LNCaP clone FGC (cell line): ENCODE results near the gene CUL1.
A peak's percentile ranks its signal among the peaks of the same experiment; 100 is the strongest.

Source experiments
- DNase-seq: peaks from one replicate; pipeline ENCODE4 v3.0.0-alpha.2; 2011; ENCODE audit warnings: low read depth
- H3K4me3 ChIP-seq: 2 replicates; pipeline ENCODE4 v1.5.1; 2011; ENCODE audit warnings: mild to moderate bottlenecking, low read depth, low read length, control low read depth
- CTCF ChIP-seq: IDR thresholded peaks from 2 replicates; pipeline ENCODE4 v1.5.1; 2012; ENCODE audit warnings: mild to moderate bottlenecking; ENCODE audit not compliant: control insufficient read depth, insufficient read depth; ENCODE audit errors: extremely low read depth

The CUL1 gene

GRCh38 chr7:148698397-148699023, at the start of gene CUL1:
Gene CUL1 (plus strand): TSS chr7:148698903. CDS start chr7:148730123, 31,220 bp downstream.
- peak within 1 kb of the TSS; percentile 80 for H3K4me3 ChIP-seq
- peak; percentile 18 for DNase-seq
- no peak for TF ChIP-seq CTCF

- no peak for DNase-seq
- no peak overlapping the region for H3K4me3 ChIP-seq
- no peak for TF ChIP-seq CTCF
Measured at GRCh38 chr7:148650232-148650858, 48.4 kb upstream of the CUL1 start.

GRCh38 chr7:148652773-148653172, 45.9 kb upstream of the CUL1 start:
- no peak for TF ChIP-seq CTCF

GRCh38 chr7:148657929-148658328, 40.8 kb upstream of the CUL1 start:
- H3K4me3 ChIP-seq, result no peak overlapping the region
- no peak for TF ChIP-seq CTCF
- DNase-seq, result no peak

More at GRCh38 chr7:148652773-148653172, 45.9 kb upstream of the CUL1 start:
- no peak overlapping the region for H3K4me3 ChIP-seq
- DNase-seq, result no peak

- H3K4me3 ChIP-seq, result no peak overlapping the region
- DNase-seq, result no peak
- TF ChIP-seq CTCF, result no peak
Measured at GRCh38 chr7:148661471-148661870, 37.2 kb upstream of the CUL1 start.

- no peak for DNase-seq
- no peak overlapping the region for H3K4me3 ChIP-seq
- no peak for TF ChIP-seq CTCF
Measured at GRCh38 chr7:148662646-148663045, 36.1 kb upstream of the CUL1 start.

GRCh38 chr7:148664324-148664723, 34.4 kb upstream of the CUL1 start:
- no peak for DNase-seq
- no peak overlapping the region for H3K4me3 ChIP-seq
- TF ChIP-seq CTCF, result no peak
